MCF 10A (cell line): ENCODE results near the gene GRP. TPM values are rescaled to one million over a fixed set of nuclear protein-coding genes. Genes with fewer than 3 reads are reported as not detected.

ENCODE experiments used
- BruUV-seq: library from RNA; stranded (reverse); fragments of 400-500 nt; replicated peaks from 2 replicates; lab custom pipeline; 2021; lab: Mats Ljungman, UMichigan
- CTCF ChIA-PET: fragments of 300-600 bp; sonication (Branson Sonifier 250); formaldehyde crosslinking; extraction: SDS; loops from one replicate; lab custom pipeline; 2021; ENCODE audit warnings: antibody characterized with exemption, inconsistent platforms; lab: Yijun Ruan, JAX
- POLR2A ChIA-PET: fragments of 300-600, 350-650 bp; sonication (Branson Sonifier 250); formaldehyde crosslinking; extraction: SDS; loops from one replicate; lab custom pipeline; 2020; ENCODE audit warnings: antibody characterized with exemption, inconsistent platforms; lab: Yijun Ruan, JAX
- DNase-seq: peaks from one replicate; pipeline ENCODE4 v3.0.0-alpha.2; 2018; ENCODE audit not compliant: unreplicated experiment
- H3K27ac Mint-ChIP-seq: one replicate; pipeline ENCODE4 v1.8.0; 2022; ENCODE audit warnings: mild to moderate bottlenecking, low read depth, mixed read lengths; ENCODE audit not compliant: unreplicated experiment
- H3K27me3 Mint-ChIP-seq: one replicate; pipeline ENCODE4 v1.8.0; 2022; ENCODE audit warnings: mixed read lengths; ENCODE audit not compliant: insufficient read depth, unreplicated experiment
- H3K36me3 Mint-ChIP-seq: one replicate; pipeline ENCODE4 v1.8.0; 2022; ENCODE audit warnings: mild to moderate bottlenecking, moderate library complexity, mixed read lengths; ENCODE audit not compliant: insufficient read depth, unreplicated experiment
- H3K4me1 Mint-ChIP-seq: one replicate; pipeline ENCODE4 v1.8.0; 2022; ENCODE audit warnings: mixed read lengths; ENCODE audit not compliant: insufficient read depth, unreplicated experiment
- H3K4me3 Mint-ChIP-seq: one replicate; pipeline ENCODE4 v1.8.0; 2022; ENCODE audit warnings: mild to moderate bottlenecking, moderate library complexity, mixed read lengths; ENCODE audit not compliant: unreplicated experiment
- H3K9me3 Mint-ChIP-seq: one replicate; pipeline ENCODE4 v1.8.0; 2022; ENCODE audit warnings: mixed read lengths; ENCODE audit not compliant: unreplicated experiment
- intact Hi-C: fragments of 100-400 bp; cut with micrococcal nuclease; formaldehyde crosslinking; loops from 2 replicates; pipeline ENCODE4 v1.14.1; 2022
- total RNA-seq: library from RNA; stranded (reverse); gene quantifications from 2 replicates; pipeline ENCODE4 v1.2.3, GENCODE V29; 2022
- TF ChIP-seq, protein P1 (sequence below): fragments of 200-600 bp; IDR thresholded peaks from one replicate; pipeline ENCODE4 v1.8.0; 2022; ENCODE audit warnings: antibody characterized with exemption, mild to moderate bottlenecking; ENCODE audit not compliant: unreplicated experiment

GRP gene
- total RNA-seq, 1 experiment from 2014 or later = not detected

DNA sequence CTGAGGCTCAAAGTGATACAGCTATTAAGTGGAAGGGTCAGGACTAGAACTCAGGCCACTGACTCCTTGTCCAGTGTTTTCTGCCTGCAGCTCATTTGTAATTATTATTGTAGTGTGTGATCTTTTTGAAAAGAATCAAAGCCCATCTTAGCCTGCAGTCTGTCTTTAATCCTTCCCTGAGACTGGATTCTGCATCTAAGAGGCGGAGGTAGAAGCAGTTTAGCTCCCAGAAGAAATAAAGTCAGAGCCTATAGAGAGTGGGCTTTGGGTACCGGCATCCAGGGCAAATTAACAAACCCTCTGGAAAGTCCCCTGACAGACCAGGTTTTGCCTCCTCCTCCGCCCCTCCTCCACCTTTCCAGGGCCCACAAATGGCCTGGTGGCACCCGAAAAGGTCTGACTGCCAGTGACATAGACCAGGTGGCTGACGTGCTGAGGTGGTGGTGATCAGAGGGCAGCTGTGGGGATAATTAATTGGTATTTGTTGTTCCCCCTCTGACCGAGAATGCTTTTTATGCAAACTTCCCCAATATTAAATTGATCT is 55.5 kb downstream of the GRP start:
- Mint-ChIP-seq H3K4me3 (no peak overlapping the region), H3K27me3 (peaks cover 27% of the 10 kb centered on the region), H3K9me3 (no peaks in the 10 kb centered on the region), H3K27ac (no peak overlapping the region), H3K4me1 (no peaks in the 10 kb centered on the region), H3K36me3 (no peaks in the 10 kb centered on the region)
- intact Hi-C loops = no loop called here
- POLR2A ChIA-PET = no interaction called here
- TF ChIP-seq, protein P1, sequence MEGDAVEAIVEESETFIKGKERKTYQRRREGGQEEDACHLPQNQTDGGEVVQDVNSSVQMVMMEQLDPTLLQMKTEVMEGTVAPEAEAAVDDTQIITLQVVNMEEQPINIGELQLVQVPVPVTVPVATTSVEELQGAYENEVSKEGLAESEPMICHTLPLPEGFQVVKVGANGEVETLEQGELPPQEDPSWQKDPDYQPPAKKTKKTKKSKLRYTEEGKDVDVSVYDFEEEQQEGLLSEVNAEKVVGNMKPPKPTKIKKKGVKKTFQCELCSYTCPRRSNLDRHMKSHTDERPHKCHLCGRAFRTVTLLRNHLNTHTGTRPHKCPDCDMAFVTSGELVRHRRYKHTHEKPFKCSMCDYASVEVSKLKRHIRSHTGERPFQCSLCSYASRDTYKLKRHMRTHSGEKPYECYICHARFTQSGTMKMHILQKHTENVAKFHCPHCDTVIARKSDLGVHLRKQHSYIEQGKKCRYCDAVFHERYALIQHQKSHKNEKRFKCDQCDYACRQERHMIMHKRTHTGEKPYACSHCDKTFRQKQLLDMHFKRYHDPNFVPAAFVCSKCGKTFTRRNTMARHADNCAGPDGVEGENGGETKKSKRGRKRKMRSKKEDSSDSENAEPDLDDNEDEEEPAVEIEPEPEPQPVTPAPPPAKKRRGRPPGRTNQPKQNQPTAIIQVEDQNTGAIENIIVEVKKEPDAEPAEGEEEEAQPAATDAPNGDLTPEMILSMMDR = no peak
- CTCF ChIA-PET = interaction anchor here (0.6 to 3.1 kb wide), 5 partner anchors 10 to 155 kb away, joined by 3 to 13 read pairs (median 4); no protein-coding TSS in a partner anchor
- no TSS peak for BruUV-seq
- DNase-seq = no peak

DNA sequence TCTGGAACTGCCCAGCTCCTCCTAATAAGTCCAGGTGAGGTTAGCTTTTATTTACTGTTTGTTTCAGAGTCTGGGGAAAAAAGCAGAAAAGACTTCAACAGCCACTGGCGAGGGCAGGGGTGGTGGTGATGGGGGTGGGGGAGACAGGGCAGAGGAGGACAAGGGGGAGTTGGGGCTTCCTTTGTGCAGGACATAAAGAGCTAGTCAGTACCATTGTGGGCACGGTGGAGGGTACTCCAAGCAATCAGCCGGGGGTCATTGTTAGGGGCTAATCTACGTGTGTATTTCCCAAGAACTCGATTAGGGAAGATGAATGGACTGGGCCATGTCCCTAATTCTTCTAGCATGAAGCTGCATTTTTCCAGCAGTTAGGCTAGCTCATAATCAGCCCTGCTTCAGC is 56.1 kb downstream of the GRP start:
- H3K4me3 Mint-ChIP-seq = no peak overlapping the region
- ChIA-PET POLR2A (no interaction called here), CTCF (interaction anchor here (0.7 to 3.1 kb wide), 4 partner anchors 10 to 126 kb away, joined by 3 to 13 read pairs (median 6); no protein-coding TSS in a partner anchor)
- TF ChIP-seq, protein P1 = no peak
- DNase-seq = no peak
- BruUV-seq = no TSS peak
- H3K27me3 Mint-ChIP-seq = peaks cover 22% of the 10 kb centered on the region
- intact Hi-C loops = no loop called here
- no peaks in the 10 kb centered on the region for H3K36me3 Mint-ChIP-seq
- H3K4me1 Mint-ChIP-seq = no peaks in the 10 kb centered on the region
- H3K27ac Mint-ChIP-seq = no peak overlapping the region
- H3K9me3 Mint-ChIP-seq = no peaks in the 10 kb centered on the region

DNA sequence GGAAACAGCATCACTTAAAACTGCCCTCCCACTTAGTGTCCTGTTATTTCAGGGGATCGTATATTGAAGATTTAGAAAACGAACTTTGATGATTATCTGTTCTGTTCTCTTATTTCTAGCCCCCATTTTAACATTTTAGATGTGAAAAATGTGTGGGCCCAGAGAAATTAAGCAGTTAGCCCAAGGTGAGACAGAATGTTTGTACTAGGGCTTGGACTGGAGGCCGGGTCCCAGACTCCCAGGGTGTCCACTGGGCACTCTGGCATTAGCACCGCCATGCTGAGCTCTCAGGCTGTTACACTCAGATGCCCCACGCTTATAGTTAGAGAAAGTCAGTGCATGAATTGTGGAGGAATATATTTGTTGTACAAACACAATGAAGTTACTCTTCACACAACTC is 58.8 kb downstream of the GRP start:
- Mint-ChIP-seq H3K27me3 (peaks cover 15% of the 10 kb centered on the region), H3K4me1 (no peaks in the 10 kb centered on the region), H3K36me3 (peaks cover 6% of the 10 kb centered on the region), H3K4me3 (no peak overlapping the region), H3K9me3 (no peaks in the 10 kb centered on the region), H3K27ac (no peak overlapping the region)
- intact Hi-C loops = no loop called here
- ChIA-PET POLR2A (no interaction called here), CTCF (interaction anchor here (0.5 to 1.8 kb wide), 4 partner anchors 30 to 1497 kb away, joined by 3 to 7 read pairs (median 3); no protein-coding TSS in a partner anchor)
- no peak for DNase-seq
- TF ChIP-seq, protein P1 = no peak
- BruUV-seq = no TSS peak

DNA sequence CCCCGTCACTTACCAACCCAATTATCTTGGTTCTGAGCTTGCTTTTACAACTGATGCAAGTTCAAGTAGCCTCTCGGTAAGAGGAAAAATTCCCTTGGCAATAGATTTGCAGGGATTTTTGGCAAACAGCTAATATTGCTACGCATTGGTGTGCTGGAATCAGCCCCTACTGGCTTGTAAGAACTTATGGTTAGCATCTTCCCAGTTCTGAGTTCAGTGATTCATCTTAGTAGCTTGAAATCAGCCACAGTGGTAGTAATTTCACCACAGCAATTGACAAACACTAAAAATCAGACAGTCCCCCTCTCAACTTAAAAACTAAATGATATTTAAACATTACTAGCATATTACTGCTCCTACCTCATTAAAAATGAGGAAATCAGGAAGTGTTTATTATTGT is 59.2 kb downstream of the GRP start:
- H3K27me3 Mint-ChIP-seq = peaks cover 11% of the 10 kb centered on the region
- intact Hi-C loops = no loop called here
- H3K9me3 Mint-ChIP-seq = no peaks in the 10 kb centered on the region
- H3K27ac Mint-ChIP-seq = no peak overlapping the region
- H3K4me3 Mint-ChIP-seq = no peak overlapping the region
- peaks cover 6% of the 10 kb centered on the region for H3K36me3 Mint-ChIP-seq
- no peaks in the 10 kb centered on the region for H3K4me1 Mint-ChIP-seq
- ChIA-PET POLR2A (no interaction called here), CTCF (interaction anchor here (0.6 to 1.1 kb wide), 2 partner anchors 39 to 58 kb away, joined by 3 read pairs; no protein-coding TSS in a partner anchor)
- TF ChIP-seq, protein P1 = no peak
- DNase-seq = no peak
- BruUV-seq = no TSS peak
